Stimulated activated CD8-positive, alpha-beta memory T cell treated with anti-CD3 and anti-CD28 coated beads, Interleukin-4, amount 100 ng/mL, for 24 hours (primary cell): ENCODE data around the gene TMEM8B.
"Not testable (repeated sequence)": the region's sequence is repeated elsewhere in the genome, so short reads cannot be mapped to it uniquely, and the experiment has no call there.

Experiments
- DNase-seq: peaks from one replicate; pipeline ENCODE4 v3.0.0-alpha.2; 2020; ENCODE audit warnings: low read depth

The TMEM8B gene

GRCh38 chr9:35867538-35867937 lies 38.5 kb downstream of the TMEM8B start:
- DNase-seq, result no peak

- DNase-seq, result no peak
Observed at GRCh38 chr9:35868933-35869332, 39.9 kb downstream of the TMEM8B start.

GRCh38 chr9:35869621-35870216 lies 40.7 kb downstream of the TMEM8B start:
- no peak for DNase-seq

- no peak for DNase-seq
Observed at GRCh38 chr9:35870351-35870923, 41.4 kb downstream of the TMEM8B start, which contains the start of gene OR13J1. Gene OR13J1, minus strand, starts transcription at chr9:35870401. Its CDS starts 0 bp downstream, at chr9:35870401.

- DNase-seq, result no peak
Observed at GRCh38 chr9:35871545-35871944, 42.5 kb downstream of the TMEM8B start.

GRCh38 chr9:35872505-35872904 lies 43.5 kb downstream of the TMEM8B start:
- DNase-seq, result no peak

GRCh38 chr9:35882263-35882848 lies 53.3 kb downstream of the TMEM8B start:
- DNase-seq, result peak; percentile 64

- DNase-seq, result no peak
Observed at GRCh38 chr9:35882996-35883395, 54.0 kb downstream of the TMEM8B start.

- not testable (repeated sequence) for DNase-seq
Observed at GRCh38 chr9:35884908-35885307, 55.9 kb downstream of the TMEM8B start.

DNA sequence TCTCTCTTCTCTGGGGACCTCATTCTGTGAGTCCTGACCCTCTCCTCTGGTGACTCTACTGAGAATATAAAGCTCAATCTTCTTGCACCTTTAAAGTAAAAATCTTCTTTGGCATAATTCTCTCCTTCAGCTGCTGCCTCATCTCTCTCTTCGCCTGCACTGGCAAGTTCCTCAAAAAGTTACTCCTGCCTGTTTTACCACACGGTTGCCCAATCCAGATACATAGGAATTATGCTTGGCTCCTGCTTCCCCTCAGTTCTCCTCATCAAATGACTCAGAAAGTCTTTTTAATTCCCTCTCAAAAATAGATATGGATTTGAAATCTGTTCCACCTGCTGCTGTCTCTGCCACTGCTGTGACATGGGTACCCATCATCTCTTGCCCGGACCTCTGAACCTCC lies 62.6 kb downstream of the TMEM8B start:
- no peak for DNase-seq

GRCh38 chr9:35892051-35892450 lies 63.0 kb downstream of the TMEM8B start:
- DNase-seq, result no peak

DNA sequence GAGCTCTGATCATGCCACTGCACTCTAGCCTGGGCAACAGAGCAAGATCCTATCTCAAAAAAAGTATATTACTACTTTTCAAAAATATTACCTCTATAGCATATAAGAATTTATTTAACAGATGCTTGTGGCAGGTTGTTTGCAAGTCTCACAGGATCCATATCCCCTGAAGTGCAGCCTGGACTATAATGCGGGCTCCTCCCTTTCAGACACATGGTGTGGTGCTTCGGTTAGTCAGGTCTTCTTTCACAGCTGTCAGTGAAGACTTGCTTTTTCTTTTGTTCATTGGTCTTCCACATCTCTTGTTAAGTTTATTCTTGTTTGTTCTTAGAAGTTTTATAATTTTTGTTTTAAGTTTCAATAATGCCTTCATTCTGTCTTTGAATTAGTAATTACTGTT lies 67.5 kb downstream of the TMEM8B start:
- no peak for DNase-seq

- not testable (repeated sequence) for DNase-seq
Observed at GRCh38 chr9:35897376-35898099, 68.5 kb downstream of the TMEM8B start.

DNA sequence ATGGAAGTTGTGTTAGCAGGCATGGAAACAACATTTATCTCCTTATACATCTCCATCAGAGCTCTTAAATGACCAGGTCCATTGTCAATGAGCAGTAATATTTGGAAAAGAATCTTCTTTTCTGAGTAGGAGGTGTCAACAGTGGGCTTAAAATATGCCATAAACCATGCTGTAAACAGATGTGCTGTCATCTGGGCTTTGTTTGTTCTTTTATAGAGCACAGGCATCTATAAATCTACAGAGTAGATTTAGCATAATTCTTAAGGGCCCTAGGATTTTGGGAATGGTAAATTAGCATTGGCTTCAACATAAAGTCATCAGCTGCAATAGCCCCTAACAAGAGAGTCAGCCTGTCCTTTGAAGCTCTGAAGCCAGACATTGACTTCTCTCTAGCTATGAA lies 69.3 kb downstream of the TMEM8B start:
- no peak for DNase-seq

DNA sequence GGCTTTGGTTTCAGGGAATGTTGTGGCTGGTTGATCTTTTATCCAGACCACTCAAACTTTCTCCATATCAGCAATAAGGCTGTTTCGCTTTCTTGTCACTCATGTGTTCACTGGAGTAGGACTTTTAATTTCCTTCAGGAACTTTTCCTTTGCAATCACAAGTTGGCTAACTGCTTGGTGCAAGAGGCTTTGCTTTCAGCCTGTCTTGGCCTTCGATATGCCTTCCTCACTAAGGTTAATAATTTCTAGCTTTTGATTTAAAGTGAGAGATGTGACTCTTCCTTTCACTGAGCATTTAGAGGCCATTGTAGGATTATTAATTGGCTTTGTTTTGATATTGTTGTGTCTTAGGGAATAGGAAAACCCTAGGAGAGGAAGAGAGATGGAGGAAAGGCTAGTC lies 70.0 kb downstream of the TMEM8B start:
- no peak for DNase-seq

- no peak for DNase-seq
Observed at GRCh38 chr9:35903049-35903448, 74.0 kb downstream of the TMEM8B start.

DNA sequence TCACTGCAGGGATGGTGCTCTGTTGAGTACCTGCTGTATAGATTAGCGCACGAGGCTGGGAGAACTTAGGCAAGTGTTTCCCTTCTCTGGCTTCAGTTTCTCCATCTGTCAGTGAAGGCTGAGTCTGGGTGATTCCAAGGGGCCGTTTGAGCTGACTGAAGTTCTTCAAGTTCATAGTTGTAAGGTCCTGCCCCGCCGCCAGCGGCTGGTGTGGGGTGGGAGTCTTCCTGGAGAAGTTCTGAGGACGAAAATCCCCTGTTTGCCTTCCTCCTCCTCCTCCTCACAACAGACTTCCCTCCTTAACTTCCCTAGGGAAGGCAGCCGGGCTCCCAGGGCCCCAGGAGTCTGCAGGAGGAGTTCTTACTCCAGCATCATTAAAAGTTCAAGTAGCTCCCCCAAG lies 75.3 kb downstream of the TMEM8B start:
- no peak for DNase-seq

GRCh38 chr9:35905051-35905781 lies 76.2 kb downstream of the TMEM8B start:
- no peak for DNase-seq

DNA sequence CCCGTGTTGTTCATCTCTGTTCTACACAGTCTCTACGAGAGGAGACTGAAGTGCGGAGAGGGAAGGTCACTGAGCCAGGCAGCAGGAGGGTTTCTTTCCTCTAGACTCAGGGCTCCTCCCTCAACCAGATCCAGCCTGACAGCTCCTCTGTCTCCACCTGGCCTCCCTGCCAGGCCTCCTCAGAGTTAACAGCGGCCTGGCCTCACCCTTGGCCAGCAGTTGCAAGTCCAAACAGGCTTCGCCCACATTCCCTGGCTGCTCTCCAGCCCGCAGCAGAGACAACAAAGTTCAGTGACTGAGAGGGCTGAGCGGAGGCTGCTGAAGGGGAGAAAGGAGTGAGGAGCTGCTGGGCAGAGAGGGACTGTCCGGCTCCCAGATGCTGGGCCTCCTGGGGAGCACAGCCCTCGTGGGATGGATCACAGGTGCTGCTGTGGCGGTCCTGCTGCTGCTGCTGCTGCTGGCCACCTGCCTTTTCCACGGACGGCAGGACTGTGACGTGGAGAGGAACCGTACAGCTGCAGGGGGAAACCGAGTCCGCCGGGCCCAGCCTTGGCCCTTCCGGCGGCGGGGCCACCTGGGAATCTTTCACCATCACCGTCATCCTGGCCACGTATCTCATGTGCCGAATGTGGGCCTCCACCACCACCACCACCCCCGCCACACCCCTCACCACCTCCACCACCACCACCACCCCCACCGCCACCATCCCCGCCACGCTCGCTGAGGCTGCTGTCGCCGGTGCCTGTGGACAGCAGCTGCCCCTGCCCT lies 77.1 kb downstream of the TMEM8B start, which contains the start of gene HRCT1:
TSS of gene HRCT1 (plus strand) at position 291 of the 768 bp plus-strand sequence. CDS start at position 377, 86 bp downstream.
- DNase-seq, result no peak

DNA sequence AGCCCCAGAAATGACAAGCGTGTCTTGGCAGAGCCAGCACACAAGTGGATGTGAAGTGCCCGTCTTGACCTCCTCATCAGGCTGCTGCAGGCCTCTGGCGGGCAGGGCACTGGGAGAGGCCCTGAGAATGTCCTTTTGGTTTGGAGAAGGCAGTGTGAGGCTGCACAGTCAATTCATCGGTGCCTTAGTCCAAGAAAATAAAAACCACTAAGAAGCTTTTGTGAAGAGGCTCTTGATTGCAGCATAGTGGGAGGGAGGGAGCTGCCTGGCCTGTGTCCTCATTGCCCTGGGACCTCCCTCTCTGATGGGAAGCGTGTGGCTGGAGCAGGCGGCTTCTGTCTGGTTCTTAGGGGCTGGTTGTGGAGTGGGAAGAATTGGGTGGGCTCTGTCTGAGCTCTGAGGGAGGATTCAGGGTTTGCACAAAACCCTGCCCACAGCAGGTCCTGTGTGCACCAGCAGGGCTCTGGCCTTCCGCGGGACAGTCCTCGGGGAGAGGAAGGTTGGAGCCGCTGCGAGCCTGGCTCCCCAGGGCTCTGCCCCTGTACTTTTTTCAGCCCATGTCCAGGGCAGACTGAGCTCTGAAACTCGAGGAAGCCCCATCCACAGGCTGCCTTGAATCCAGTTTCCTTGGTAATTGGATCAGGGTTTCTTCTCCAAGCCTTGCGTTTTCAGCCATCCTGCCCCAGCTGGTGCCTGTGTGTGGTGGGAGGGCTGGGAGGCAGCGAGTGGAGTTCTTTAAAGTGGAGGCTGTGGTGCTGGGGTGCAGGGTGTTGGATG lies 78.1 kb downstream of the TMEM8B start:
- no peak for DNase-seq
